Measurements from ENCODE around the gene NPAT. TPM values are rescaled to one million over a fixed set of nuclear protein-coding genes. Genes with fewer than 3 reads are reported as not detected.

Gene NPAT
- total and polyA plus RNA-seq, 2 of the 4 experiments (the other 2 are of a cell fraction), result 3.1 to 10.6 TPM

DNA sequence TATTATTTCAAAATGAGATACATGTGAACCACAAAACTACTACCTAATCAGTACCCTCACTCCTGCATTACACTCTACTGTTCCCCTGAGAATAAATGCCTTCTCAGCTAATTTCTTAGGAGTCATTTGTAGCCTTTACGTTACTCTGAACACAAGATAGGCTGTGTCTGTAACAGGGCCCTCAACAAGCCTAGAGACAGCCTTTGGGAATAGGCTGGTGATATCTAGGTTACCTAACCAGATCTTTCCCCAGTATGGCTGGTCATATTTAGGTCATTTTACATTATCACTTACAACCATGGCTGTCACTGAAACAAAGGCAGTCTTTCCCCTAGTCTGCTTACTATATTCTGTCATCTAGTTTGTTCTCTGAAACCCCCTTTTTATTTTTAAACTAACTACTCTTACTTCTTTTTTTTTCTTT is 14.6 kb upstream of the NPAT start:
- ChIA-PET CTCF (interaction anchor here (0.8 to 1.6 kb wide), 3 partner anchors 9 to 65 kb away, joined by 3 read pairs; partner anchors contain the start of gene ATM), POLR2A (ENCODE audit: unreplicated experiment) (interaction anchor here (0.6 kb wide), 1 partner anchor 11 kb away, joined by 5 read pairs; no protein-coding TSS in a partner anchor)
- Histone ChIP-seq H3K9me1 (ENCODE audit: insufficient read depth, low read length) (peaks cover 5% of the 10 kb centered on the region; the same call in 1 of the 2 replicates), H2AK5ac (ENCODE audit: low read depth, low read length) (0 out of 2 replicates have a peak overlapping the region, but pooled peaks have one; percentile 37), H2AK9ac (replicated peaks; ENCODE audit: low read depth, low read length, poor library complexity) (no peak overlapping the region), H4K8ac (ENCODE audit: low read depth in 2 of 2, low read length in 2 of 2) (peak overlapping the region in 1 of 2 experiments; percentile 49; a peak in 2 of 4 replicates), H3K14ac (replicated peaks; ENCODE audit: low read depth, low read length) (no peak overlapping the region; the same call in 1 of the 2 replicates), H2BK20ac (ENCODE audit: low read depth, low read length) (peak overlapping the region; percentile 4; the same call in 1 of the 2 replicates), H3K4ac (ENCODE audit: low read depth, low read length) (peak overlapping the region; percentile 33; the same call in 1 of the 2 replicates), H4K20me1 (ENCODE audit: insufficient read depth, low read length) (no peaks in the 10 kb centered on the region), H2BK5ac (ENCODE audit: low read depth, low read length, poor library complexity, severe bottlenecking) (peak overlapping the region; percentile 61), H3K79me1 (ENCODE audit: low read depth in 1 of 2, low read length in 2 of 2) (peaks cover 0 to 13% of the 10 kb centered on the region in 2 experiments; a peak in 1 of 4 replicates), H4K91ac (ENCODE audit: insufficient read depth, low read depth, low read length) (peak overlapping the region; percentile 7; the same call in 1 of the 2 replicates), H3K36me3 (ENCODE audit: control insufficient read depth, insufficient read depth, low read length) (peaks cover 23% of the 10 kb centered on the region), H3K18ac (ENCODE audit: low read depth, low read length) (peak overlapping the region; percentile 33; the same call in 1 of the 2 replicates), H2BK15ac (ENCODE audit: low read depth, low read length) (peak overlapping the region; percentile 19; the same call in 1 of the 3 replicates), H3K27me3 (ENCODE audit: control insufficient read depth, insufficient read depth, low read length) (no peaks in the 10 kb centered on the region), H3K23ac (ENCODE audit: low read depth, low read length) (no peak overlapping the region), H2BK120ac (ENCODE audit: low read depth, low read length) (peak overlapping the region; percentile 28), H3K4me3 (ENCODE audit: insufficient read depth, low read depth, low read length) (no peak overlapping the region), H3K4me1 (ENCODE audit: control insufficient read depth, insufficient read depth, low read length) (no peaks in the 10 kb centered on the region), H3K56ac (ENCODE audit: extremely low read depth, insufficient read depth, low read length) (no peak overlapping the region), H3K4me2 (ENCODE audit: low read depth, low read length) (no peak overlapping the region), H2AFZ (replicated peaks; ENCODE audit: low read length, poor library complexity) (no peak overlapping the region), H3K27ac (ENCODE audit: insufficient read depth, low read length) (no peak overlapping the region), H3K9ac (ENCODE audit: low read depth, low read length) (no peak overlapping the region), H3K9me3 (ENCODE audit: control insufficient read depth, insufficient read depth, low read length) (no peaks in the 10 kb centered on the region; the same call in 1 of the 2 replicates), H4K5ac (ENCODE audit: low read depth, low read length) (peak overlapping the region; percentile 48; the same call in 1 of the 2 replicates)
- TF ChIP-seq MXI1 (IDR thresholded peaks at IDR 0.05; ENCODE audit: borderline replicate concordance, low read depth, low read length) (no peak), NFE2L2 (IDR thresholded peaks at IDR 0.05; ENCODE audit: low read depth, low read length) (no peak), MAFK (IDR thresholded peaks at IDR 0.05; ENCODE audit: low read depth, low read length) (peak; percentile 58)
- in situ Hi-C loops (cut with MboI; ENCODE audit: low sequenced_read_pairs), result no loop called here
- no TSS peak for BruUV-seq (replicated peaks)
- DNase-seq (no peak), ATAC-seq (ENCODE audit: low read depth) (no peak)
- intact Hi-C loops (cut with micrococcal nuclease), result loop anchor here (5.0 kb wide), 1 partner anchor 50 kb away; no protein-coding TSS in a partner anchor
- dilution Hi-C loops (cut with HindIII; ENCODE audit: low sequenced_read_pairs, unreplicated experiment), result no loop called here
- no CpG with 5 or more reads among the region's 1 CpG for WGBS, 2 experiments (ENCODE audit: extremely low coverage in 2 of 2, insufficient read length in 1 of 2)
